NCI-H2171 (cell line): ENCODE measurements around the gene F2RL3.
"Not testable (repeated sequence)": the region's sequence is repeated elsewhere in the genome, so short reads cannot be mapped to it uniquely, and the experiment has no call there.

ENCODE experiments used
- DNase-seq: peaks from one replicate; lab custom pipeline; 2025; lab: John Stamatoyannopoulos, UW

The F2RL3 gene

DNA sequence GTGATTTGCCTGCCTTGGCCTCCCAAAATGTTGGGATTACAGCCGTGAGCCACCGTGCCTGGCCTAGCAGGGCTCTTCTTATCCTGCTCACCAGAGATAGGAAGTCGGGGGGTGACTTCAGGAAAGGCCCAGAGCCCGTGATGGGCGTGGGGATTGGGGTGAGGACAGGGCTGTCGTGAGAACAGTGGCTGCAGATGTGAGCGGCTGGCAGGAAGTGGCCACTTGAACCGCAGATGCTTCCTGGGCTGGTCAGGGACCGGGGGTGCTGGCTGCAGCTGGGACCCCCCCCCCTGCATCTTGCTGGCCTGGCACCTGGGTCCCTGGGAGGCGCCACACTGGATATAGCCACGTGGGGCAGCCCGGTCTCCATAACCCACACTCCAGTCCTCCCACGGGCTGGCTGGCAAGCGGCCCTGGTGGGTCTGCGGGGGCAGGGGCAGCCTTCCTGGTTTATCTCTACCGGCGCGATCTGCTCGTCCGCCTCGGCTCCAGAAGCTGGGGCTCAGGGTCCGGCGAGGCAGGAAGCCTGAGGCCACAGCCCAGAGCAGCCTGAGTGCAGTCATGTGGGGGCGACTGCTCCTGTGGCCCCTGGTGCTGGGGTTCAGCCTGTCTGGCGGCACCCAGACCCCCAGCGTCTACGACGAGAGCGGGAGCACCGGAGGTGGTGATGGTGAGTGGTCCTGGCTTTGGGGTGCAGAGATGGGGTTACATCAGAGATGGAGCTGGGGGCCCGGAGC, at the start of gene F2RL3:
Gene F2RL3, plus strand, starts transcription at position 371 of the 737 bp plus-strand sequence. Its CDS starts 191 bp downstream, at position 562.
- DNase-seq: no peak

DNA sequence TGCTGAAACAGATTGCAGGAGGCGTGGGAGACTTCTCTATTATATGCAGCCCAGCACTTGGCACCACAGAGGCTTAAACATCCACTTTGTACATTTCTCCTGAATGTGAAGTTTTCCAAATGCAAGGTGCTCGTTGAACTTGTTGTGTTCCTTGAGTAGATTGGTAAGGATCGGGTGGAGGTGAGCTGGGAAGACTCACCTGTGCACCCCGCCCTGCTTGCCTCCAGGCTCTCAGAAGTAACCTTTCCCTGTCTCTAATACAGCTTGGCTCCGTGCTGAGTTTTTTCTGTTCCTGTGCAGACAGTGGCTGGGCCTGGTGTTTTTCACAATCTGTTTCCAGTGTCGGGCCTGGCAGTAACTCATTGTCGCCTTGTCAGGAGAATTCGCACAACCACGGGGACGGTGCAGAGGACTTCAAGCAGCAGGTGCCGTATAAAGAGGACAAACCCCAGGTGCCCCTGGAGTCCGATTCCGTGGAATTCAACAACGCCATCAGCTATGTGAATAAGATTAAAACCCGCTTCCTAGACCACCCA, 47.3 kb upstream of the F2RL3 start:
- DNase-seq: no peak

DNA sequence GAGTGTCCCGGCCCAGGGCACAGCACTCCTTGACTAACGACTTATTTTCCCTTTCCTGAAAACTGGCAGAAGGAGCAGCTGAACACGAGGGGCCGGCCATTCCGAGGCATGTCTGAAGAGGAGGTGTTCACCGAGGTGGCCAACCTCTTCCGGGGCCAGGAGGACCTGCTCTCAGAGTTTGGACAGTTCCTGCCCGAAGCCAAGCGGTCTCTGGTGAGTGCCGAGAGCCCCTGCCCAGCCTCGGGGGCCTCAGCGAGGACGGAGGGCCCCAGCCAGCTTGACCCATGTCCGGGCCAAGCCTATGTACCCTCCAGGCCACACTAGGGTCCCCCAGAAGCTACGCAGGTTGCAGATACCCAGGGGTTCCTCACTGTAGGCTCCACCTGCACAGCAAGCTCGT, 41.9 kb upstream of the F2RL3 start:
- DNase-seq: no peak

DNA sequence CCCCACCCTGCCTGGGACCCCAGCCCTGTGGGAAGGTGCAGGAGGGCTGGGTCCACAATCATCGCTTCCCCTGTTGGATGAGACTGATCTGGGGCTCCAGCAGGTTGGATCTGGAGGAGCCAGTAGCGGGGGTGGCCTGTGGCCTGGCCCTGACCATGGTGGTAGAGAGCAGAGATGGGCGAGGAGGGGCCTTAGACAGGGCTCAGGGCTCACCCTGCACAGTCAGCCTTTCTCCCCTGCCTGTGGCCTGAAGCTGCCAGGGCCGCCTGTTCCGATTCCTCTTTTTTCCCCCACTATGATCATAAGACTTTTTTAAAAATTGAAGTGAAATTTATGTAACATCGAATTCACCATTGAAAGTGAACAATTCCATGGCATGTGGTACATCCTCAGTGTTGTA, 41.4 kb upstream of the F2RL3 start:
- DNase-seq: no peak

DNA sequence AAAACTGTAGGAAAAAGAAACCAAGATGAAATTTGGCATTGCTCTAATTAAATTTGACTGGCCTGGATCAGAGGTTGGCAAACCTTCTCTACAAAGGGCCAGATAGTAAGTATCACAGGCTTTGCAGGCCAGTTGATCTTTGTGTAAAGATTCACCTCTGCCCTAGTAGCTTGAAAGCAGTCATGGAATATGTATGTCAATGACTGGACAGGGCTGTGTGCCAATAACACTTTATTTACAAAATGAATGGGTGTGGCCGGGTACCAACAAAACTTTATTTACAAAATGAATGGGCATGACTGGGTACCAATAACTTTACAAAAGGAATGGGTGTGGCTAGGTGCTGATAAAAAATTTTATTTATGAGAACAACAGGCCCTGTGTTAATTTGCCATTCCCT, 39.6 kb upstream of the F2RL3 start:
- DNase-seq: no peak

DNA sequence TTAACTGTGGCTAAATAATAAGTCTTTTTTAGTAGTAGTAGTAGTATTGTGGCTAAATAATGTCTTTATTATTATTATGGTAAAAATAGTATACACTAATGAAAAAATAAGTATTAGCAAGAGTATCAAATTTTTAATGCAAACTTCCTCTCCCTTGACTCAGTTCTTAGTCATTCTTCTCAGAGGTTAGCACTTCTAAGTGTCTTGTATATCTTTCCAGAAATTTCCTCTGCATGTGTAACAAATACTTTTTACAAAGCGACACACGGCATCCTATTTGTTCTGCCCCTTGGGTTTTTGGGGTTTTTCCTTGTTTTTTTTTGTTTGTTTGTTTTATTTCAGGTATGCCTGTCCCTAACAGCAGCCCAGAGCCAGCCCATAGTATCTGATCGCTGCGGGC, 38.7 kb upstream of the F2RL3 start:
- no peak for DNase-seq

DNA sequence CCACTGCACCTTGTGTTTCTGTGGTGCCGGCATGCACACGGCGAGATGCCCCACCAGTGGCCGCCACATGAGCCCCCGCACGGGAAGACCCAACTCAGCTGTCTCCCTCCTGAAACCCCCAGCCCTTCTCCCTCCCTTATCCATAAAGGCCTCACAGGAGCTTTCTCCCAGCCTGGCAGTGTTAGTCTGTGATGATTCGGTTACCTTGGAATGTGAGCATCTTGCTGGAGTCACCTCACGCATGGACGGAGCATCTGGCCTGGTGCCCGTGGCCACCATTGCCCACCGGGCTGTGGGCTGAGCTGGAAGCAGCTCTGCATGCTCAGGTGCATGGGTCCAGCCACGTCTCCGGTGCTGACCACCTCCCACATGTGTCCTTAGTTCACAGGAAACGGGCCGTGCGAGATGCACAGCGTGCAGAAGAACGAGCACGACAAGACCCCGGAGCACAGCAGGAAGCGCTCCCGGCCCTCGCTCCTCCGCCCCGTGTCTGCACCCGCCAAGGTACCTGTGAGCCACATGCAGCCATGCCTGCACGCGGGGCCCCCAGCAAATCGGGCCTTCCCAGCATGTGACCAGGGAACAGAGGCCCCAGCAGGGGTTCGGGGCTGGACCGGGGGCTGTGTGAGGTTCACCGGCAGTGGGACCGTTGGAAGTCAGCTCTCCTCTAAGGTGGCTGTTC, 37.6 kb upstream of the F2RL3 start:
- no peak for DNase-seq

DNA sequence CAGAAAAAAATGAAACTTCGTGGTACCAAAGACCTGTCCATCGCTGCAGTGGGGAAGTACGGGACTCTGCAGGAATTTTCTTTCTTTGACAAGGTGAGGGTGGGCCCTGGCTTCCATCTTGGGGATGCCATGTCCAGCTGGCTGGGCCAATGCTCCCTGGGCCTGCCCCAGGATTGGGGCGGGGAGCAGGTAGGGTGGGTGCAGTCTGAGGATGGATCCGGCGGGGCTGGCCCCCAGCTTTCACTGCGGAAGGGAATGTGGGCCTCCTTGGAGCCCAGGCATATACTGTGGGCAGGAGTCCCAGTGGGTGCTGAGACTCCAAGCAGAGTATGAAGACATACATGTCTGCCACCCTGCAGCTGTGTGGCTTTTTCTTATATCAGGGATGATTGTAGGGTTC, 35.7 kb upstream of the F2RL3 start:
- DNase-seq: no peak

DNA sequence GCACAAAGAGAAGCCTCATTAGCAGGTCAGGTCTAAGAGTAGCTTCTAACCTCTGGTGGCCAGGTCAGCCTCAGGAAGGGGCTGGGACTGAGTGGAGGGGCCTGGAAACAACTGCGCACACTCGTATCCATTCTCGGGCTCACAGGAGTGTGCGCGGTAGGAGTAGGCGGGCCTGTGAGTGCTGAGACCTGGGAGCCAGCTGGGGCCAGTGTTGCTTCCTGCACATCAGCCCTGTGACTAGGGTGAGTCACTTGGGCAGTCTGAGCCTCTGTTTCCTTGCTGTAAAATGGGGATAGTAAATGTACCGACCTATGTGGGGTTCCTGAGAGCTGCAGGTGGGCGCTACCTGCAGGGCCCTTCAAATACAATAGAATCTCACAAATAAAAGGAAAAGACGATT, 32.7 kb upstream of the F2RL3 start:
- no peak for DNase-seq

DNA sequence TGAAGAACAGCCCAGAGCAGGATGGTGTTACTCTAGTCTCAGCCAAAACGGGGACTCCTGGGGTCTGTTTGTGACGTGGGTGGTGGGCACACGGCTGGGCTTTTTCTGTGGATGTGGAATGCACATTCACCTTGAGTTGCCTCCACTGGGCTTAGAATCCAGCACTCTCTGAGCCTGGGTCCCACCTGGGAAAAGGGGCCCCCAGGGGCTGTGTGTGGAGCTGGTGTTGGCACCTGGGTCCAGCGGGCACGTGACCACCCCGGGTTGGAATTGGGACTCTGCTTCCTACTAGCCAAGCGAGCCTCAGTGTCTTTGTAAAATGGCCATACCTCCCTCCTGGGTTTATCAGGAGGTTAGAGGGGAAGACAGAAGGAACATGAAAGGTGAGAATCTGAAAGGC, 29.2 kb upstream of the F2RL3 start:
- DNase-seq: no peak

DNA sequence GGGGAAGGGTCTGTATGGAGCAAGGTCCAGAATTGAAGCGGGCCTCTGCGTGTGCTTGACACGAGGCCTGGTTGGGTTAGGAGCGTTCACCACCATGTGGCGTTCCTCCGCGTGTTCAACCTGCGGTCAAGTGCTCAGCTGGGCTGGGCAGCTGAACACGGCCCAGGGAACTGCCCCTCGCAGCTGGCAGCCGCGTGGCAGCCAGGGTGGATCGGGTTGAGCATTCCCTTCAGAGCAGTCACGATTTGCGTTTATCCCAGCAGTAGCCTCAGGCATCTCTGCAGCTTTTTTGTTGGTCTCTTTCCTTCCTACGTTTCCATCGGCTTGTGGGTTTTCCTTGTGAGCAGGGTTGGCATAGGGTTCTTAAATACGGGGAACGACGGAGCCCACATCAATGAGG, 28.7 kb upstream of the F2RL3 start:
- no peak for DNase-seq

DNA sequence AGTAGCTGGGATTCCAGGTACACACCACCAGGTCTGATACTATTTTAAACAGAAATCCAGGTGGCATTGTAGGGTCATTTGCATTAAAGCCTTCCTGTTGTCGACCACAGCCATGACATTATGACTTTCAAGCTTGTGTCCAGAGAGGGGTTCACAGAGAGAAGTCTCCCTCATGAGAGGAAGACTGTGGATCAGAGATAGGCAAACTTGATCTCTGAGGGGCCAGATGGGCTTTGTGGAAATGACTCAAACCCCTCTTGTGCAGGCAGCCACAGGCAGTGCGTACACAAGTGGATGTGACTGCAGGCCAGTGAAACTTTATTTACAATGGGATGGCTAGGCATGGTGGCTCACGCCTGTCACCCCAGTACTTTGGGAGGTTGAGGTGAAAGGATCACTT, 27.8 kb upstream of the F2RL3 start:
- DNase-seq: no peak

DNA sequence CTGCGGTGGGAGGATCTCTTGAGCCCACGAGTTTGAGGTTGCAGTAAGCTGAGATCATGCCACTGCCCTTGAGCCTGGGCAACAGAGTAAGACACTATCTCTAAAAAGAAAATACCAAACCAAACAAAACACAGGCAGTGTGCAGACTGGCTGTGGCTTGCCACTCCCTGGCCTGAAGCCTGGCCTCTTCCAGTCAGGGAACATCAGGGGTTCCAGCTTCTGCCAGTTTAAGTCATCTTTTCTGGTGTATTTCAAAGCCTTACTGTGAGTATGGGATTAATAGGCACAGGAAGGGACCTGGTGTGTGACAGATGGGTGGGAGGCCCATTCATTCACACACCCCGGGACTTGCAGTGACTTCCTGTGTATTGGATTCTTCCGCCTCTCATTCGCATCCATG, 27.0 kb upstream of the F2RL3 start:
- DNase-seq: no peak

DNA sequence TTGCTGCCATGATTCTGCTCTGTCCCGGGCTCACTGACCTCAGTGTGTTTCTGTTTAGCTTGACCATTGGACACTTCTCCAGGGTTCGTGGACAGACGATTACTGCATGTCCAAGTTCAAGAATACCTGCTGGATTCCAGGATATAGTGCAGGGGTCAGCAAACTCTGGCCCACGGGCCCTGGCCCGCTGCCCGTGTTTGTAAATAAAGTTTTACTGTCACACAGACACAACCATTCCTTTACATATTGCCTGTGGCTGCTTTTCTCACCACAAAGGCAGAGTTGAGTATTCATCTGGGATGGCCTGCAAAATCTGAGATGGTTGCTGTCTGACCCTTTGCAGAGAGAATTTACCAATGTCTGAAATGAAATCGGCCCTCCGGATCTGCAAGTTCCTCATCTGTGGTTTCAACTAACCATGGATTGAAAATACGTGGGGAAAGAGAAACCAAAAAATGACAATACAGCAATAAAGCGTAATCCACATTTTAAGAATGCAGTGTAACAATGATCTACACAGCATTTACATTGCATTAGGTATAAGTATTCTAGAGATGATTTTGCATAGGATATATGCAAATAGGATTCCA, 25.9 kb upstream of the F2RL3 start:
- DNase-seq: no peak

DNA sequence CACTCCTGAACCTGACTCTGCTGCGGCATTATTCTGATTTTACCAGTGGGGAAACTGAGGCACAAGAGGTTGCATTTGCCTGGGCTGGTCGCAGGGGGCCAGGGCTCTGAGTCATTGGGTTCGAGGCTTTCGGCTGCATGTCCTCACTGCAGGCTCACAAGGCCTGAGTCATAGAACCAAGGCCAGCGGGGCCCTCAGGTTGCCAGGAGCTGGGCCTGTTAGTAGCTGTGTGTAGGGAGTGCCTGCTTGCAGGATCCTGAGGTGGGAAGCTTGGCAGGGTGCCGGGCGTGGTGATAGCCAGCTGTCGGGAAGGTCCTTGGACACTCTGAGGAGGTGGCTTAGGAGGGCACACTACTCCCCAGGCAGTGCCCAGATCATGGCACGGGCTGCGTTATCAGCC, 21.6 kb upstream of the F2RL3 start:
- DNase-seq: no peak

DNA sequence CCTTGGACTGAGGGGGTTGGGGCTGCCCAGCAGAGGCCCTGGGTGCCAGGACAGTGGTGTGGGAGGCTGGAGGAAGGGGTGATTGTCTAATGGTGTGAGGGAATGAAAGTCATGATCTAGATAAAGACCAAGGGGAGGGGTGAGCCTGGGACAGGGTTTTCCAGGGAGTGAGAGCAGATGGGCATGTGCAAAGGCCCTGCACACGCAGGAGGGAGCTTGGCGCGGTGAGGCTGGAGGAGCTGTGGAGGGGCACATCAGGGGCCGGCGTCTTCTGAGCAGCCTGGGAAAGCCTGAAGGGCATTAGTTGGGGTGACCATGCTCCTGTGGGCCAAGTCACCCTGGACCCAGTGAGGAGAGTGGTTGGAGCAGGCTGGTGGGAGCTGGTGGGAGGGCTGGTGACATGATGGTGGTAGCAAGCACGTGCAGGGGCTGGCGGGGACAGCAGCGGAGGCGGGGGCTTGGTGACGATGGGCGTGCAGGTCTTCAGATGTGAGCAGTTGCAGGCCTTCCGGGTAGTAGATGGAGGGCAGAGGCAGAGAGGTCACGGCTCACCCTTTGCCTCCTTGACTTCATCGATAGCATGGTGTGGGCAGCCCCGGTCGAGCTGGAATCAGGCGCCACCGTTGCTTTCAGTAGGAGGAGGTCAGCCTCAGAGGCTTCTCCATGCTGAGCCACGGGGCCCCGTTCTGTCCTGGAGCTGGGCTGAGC, 20.2 kb upstream of the F2RL3 start:
- DNase-seq: no peak

DNA sequence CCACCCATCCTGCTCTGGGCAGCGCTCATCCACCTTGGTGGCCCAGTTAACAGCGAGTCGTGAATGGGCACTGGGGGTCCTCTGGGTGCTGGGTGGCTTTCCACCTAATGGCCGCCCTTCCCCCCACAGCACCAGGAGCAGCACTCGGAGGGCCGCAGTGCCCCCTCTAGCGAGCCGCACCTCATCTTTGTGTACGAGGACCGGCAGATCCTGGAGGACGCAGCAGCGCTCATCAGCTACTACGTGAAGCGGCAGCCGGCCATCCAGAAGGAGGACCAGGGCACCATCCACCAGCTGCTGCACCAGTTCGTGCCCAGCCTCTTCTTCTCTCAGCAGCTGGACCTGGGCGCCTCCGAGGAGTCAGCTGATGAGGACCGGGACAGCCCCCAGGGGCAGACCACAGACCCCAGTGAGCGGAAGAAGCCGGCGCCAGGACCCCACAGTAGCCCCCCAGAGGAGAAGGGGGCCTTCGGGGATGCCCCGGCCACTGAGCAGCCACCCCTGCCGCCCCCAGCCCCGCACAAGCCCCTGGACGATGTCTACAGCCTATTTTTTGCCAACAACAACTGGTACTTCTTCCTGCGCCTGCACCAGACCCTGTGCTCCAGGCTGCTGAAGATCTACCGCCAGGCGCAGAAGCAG, 19.3 kb upstream of the F2RL3 start:
- DNase-seq: no peak

DNA sequence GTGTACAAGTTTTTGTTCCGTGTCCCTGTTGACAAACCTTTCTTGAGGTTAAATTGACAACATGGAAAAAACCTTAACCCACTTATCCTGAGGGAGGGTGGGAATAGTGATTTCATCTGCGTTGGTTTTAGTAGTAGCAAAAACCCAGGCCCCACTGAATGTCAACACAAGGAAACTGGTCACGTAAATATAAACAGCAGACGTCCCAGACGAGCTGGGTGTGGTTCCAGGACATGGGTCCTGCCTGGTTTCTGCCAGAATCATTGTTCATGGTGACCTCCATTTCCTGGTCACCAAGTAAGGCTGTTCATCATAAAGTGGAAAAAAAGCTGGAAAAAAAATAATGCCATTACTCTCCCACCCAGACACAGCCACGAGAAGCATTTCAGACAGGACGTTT, 16.9 kb upstream of the F2RL3 start:
- DNase-seq: no peak

DNA sequence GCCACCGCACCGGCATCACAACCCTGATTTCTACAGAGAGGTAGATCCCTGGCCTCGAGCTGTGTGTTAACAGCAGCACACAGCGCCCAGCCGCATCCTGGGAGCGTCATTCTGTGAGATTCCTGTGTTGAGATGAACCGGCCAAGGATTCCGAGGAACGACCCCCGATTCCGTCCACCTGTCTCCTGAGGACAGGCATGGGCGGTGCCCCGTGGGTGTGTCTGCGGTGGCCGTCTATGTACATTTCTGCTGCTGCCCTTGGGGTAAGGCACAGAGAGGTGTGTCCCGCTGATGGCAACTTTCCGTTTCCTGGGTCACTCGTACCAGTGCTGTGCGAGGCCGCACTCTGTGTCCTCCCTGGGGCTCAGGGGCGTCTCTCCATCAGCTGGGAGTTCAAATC, 16.1 kb upstream of the F2RL3 start:
- DNase-seq: no peak

DNA sequence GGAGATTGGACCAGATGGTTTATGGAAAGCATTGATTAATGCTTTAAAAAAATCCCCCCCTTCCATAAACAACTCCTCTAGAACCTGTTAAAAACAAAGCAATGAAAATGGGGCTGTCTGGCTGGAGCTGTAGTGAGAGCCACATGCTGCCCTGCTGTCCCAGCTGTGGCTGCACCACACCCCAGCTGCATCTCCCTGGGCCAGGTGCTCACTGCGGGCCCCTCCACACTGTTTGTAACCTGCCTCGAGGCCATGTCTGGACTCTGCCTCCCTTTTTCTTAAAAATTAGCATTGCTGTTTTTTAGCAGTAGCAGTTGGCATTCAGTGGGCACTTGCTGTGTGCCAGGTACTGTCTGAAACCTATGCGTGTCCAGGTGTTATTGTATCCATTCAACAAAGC, 15.2 kb upstream of the F2RL3 start:
- no peak for DNase-seq

DNA sequence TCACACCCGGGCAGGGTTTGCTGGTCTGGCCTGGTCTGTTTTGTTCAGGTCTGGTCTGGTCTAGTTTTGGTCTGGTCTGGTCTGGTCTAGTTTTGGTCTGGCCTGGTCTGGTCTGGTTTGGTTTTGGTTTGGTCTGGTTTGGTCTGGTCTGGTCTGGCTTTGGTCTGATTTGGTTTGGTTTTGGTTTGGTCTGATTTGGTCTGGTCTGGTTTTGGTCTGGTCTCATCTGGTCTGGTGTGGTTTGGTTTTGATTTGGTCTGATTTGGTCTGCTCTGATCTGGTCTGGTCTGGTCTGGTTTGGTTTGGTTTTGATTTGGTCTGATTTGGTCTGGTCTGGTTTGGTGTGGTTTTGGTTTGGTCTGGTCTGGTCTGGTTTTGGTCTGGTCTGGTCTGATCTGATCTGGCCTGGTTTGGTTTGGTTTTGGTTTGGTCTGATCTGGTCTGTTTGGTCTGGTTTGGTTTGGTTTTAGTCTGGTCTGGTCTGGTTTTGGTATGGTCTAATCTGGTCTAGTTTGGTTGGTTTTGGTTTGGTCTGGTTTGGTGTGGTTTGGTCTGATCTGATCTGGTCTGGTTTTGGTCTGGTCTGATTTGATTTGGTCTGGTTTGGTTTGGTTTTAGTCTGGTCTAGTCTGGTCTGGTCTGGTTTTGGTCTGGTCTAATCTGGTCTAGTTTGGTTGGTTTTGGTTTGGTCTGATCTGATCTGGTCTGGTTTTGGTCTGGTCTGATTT, 14.4 kb upstream of the F2RL3 start:
- no peak for DNase-seq

DNA sequence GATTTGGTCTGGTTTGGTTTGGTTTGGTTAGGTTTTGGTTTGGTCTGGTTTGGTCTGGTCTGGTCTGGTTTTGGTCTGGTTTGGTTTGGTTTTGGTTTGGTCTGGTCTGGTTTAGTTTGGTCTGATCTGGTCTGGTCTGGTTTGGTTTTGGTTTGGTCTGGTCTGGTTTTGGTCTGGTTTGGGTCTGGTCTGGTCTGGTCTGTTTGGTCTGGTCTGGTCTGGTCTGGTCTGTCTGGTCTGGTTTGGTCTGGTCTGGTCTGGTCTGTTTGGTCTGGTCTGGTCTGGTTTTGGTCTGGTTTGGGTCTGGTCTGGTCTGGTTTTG, 13.9 kb upstream of the F2RL3 start:
- DNase-seq: not testable (repeated sequence)
